ENCODE measurements around the gene ADGRG3. TPM values are rescaled to one million over a fixed set of nuclear protein-coding genes. Genes with fewer than 3 reads are reported as not detected.

The ADGRG3 gene
- total and polyA plus RNA-seq, 2 experiments from 2014 or later: not detected

GRCh38 chr16:57657228-57657627 lies 10.9 kb upstream of the ADGRG3 start:
- DNase-seq (ENCODE audit: low spot score): no peak
- Histone ChIP-seq H3K9me2 (ENCODE audit: insufficient read depth) (no peaks in the 10 kb centered on the region), H3K27me3 (ENCODE audit: insufficient read depth) (no peaks in the 10 kb centered on the region), H3K4me3 (no peak overlapping the region), H4K20me1 (replicated peaks; ENCODE audit: insufficient read depth) (no peaks in the 10 kb centered on the region), H3K4me1 (ENCODE audit: insufficient read depth) (no peaks in the 10 kb centered on the region), H3K4me2 (no peak overlapping the region), H3K36me3 (ENCODE audit: insufficient read depth) (no peaks in the 10 kb centered on the region), H2AFZ (no peak overlapping the region), H3F3A (replicated peaks; ENCODE audit: low read depth) (no peaks in the 10 kb centered on the region), H3K79me2 (replicated peaks; ENCODE audit: insufficient read depth) (no peaks in the 10 kb centered on the region), H3K27ac (ENCODE audit: low read depth) (no peak overlapping the region)
- H3K27ac Mint-ChIP-seq: no peak overlapping the region
- no peaks in the 10 kb centered on the region for H3K36me3 Mint-ChIP-seq (ENCODE audit: low read depth)
- H3K4me3 Mint-ChIP-seq: no peak overlapping the region
- no peaks in the 10 kb centered on the region for H3K9me3 Mint-ChIP-seq
- TF ChIP-seq EZH2phosphoT487 (IDR thresholded peaks at IDR 0.05; ENCODE audit: unreplicated experiment) (no peak), REST (IDR thresholded peaks at IDR 0.05; ENCODE audit: unreplicated experiment) (no peak), STAT1 (IDR thresholded peaks at IDR 0.05; ENCODE audit: unreplicated experiment) (no peak), ZNF114 (CRISPR knock-in tag; IDR thresholded peaks at IDR 0.05) (no peak), ZNF462 (CRISPR knock-in tag; IDR thresholded peaks at IDR 0.05) (no peak), JUNB (IDR thresholded peaks at IDR 0.05; ENCODE audit: unreplicated experiment) (no peak), ETS1 (IDR thresholded peaks at IDR 0.05) (no peak), CREB1 (CRISPR knock-in tag; IDR thresholded peaks at IDR 0.05; ENCODE audit: low read depth) (no peak), ZNF331 (CRISPR knock-in tag; IDR thresholded peaks at IDR 0.05; ENCODE audit: low read depth) (no peak), CTCF (conservative IDR thresholded peaks at IDR 0.05; ENCODE audit: low read depth in 2 of 2) (no peak), NANOG (IDR thresholded peaks at IDR 0.05; ENCODE audit: borderline replicate concordance) (no peak), EZH2 (IDR thresholded peaks at IDR 0.05; ENCODE audit: low read depth, unreplicated experiment) (no peak), POLR2AphosphoS5 (IDR thresholded peaks at IDR 0.05; ENCODE audit: low read depth) (no peak)
- no peaks in the 10 kb centered on the region for H3K4me1 Mint-ChIP-seq
- H3K27me3 Mint-ChIP-seq (ENCODE audit: insufficient read depth, low read depth, poor library complexity): peaks cover 6% of the 10 kb centered on the region
- ATAC-seq: no peak

Measured in GM23338 (cell line).